GM19467 (cell line): ENCODE data around the gene OTUD1.

Experiments
- ATAC-seq: cut with Tn5 transposase; IDR thresholded peaks from one replicate; pipeline ENCODE4 v1.9.1; 2021; ENCODE audit warnings: mild to moderate bottlenecking, moderate library complexity; ENCODE audit not compliant: unreplicated experiment

The OTUD1 gene

DNA sequence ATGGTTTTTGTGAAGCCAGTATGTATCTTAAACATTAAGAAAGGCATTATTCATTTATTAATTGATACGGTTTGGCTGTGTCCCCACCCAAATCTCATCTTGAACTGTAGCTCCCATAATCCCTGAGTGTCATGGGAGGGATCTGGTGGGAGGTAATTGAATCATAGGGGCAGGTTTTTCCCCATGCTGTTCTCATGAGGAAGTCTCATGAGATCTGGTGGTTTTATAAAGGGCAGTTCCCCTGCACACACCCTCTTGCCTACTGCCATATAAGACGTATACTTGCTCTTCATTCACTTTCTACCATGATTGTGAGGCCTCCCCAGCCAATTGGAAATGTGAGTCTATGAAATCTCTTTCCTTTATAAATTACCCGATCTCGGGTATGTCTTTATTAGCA is 28.1 kb downstream of the OTUD1 start:
- ATAC-seq = no peak

DNA sequence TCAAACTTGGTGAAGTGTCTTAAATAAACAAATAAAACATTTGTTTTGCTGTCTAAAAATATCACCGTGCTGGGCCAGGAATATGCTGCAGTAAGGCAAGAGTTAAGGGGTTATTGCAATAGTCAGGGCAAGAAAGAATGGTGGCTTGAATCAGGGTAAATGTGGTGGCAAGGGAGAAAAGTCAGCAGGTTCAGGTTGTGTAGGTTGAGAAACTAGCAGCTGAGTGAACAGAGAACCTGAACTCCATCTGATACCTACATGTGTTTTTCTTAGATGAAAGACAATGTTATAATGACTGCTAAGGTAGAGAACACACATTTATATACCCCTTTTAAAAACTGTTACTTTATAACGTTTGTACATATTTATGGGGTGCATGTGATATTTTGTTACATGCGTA is 28.7 kb downstream of the OTUD1 start:
- no peak for ATAC-seq

DNA sequence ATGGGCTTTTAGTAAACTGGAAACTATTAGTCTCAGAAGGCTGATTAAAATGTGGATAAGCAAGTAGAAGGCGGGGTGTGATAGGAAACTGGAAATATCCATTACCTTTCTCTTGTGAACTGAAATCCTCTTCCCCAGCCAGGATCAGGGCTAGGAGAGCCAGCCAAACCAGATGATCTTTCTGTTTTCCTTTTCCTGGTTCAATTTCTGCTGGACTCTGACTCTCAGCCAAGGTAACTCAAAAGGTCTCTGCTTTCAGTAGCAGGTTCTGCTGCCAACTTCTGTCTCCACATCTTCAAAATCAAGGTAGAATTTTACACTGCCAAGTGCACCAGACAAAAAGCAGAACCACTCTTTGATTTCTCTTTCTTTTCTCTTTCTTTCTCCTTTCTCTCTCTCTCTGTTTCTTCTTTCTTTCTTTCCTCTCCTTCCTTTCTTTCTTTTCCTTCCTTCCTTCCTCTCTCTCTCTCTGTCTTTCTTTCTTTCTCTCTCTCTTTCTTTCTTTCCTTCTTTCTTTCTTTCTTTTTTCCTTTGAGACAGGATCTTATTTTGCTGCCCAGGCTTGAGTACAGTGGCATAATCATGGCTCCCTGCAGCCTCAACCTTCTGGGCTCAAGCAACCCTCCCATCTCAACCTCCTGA is 30.8 kb downstream of the OTUD1 start:
- ATAC-seq = no peak

DNA sequence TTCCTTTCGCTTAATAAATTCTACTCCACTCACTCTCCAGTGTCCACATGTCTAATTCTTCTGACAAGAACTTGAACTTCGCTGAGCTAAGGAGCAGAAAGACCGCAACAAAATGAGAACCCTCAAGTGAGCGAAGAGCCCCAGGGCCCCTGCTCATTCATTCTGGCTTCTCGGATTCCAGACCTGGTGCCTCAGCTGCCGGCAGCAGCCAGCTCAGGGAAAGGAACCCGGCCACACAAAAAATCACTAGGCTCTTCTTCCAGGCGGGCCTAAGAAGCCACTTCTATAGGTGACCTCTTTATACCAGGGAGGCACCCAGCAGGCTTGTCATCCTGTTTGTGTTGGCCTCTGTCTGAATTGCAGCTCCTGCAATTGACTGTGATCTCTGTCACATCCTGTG is 33.3 kb downstream of the OTUD1 start:
- ATAC-seq = no peak

DNA sequence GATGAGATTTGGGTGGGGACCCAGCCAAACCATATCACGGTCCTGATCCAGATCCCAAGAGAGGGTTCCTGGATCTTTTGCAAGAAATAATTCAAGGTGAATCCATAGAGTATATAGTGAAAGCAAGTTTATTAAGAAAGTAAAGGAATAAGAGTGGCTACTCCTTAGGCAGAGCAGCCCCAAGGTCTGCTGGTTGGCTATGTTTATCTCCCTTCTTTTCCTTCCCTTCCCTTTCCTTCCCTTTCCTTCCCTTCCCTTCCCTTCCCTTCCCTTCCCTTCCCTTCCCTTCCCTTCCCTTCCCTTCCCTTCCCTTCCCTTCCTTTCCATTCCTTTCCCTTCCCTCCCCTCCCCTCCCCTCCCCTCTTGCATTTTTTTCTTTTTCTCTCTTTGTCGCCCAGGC is 35.2 kb downstream of the OTUD1 start:
- no peak for ATAC-seq

DNA sequence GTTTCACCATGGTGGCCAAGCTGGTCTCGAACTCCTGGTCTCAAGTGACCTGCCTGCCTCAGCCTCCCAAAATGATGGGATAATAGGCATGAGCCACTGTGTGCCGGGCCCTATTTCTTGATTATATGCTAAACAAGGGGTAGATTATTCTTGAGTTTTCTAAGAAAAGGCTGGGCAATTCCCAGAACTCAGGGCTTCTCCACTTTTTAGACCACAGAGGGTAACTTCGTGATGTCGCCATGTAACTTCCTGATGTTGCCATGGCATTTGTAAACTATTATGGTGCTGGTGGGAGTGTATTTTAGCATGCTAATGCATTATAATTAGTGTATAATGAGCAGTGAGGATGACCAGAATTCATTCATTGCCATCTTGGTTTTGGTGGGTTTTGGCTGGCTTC is 35.8 kb downstream of the OTUD1 start:
- ATAC-seq = no peak

DNA sequence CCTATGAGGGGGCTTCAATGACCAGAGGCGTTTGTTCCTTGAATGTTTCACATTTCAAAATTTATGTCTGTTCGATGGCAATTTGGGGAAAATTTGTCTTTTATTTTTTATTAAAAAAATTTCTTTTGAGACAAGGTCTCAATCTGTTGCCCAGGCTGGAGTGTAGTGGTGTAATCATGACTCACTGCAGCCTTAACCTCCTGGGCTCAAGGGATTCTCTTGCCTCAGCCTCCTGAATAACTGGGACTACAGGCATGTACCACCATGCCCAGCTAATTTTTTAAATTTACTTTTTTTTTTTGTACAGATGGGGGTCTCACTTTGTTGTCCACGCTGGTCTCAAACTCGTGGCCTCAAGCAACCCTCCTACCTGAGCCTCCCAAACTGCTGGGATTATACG is 39.7 kb downstream of the OTUD1 start:
- ATAC-seq = no peak

DNA sequence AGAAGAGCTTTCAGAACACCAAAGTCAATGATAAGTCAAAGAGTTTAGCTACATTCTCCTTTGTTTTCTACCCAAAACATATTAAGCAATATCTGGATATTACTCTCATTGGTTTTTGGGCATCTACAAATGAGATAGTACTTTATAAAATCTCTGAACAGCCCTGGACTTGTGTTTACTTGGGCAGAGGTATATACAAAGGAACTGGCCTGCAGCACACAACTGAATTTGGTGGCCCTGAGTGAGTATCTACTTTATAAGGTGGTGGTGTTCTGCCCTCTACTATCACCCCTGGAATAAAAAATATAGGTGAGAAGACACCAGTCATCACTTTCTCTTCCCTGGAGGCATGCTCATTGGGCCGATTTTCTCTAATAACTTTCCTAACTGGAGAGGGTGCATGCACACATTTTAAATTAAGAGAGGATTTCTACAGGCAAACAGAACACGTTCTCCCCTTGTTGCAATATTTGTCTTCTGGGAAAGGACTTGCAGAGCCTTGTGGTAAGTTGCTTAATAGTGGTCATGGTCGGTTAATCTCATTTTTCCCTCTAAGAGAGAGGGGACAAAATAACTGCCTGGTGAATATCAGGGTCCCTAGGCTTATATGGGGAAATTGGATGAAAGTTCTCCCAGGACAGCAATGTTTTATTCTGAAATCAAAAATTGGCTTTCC is 41.1 kb downstream of the OTUD1 start:
- ATAC-seq = no peak

DNA sequence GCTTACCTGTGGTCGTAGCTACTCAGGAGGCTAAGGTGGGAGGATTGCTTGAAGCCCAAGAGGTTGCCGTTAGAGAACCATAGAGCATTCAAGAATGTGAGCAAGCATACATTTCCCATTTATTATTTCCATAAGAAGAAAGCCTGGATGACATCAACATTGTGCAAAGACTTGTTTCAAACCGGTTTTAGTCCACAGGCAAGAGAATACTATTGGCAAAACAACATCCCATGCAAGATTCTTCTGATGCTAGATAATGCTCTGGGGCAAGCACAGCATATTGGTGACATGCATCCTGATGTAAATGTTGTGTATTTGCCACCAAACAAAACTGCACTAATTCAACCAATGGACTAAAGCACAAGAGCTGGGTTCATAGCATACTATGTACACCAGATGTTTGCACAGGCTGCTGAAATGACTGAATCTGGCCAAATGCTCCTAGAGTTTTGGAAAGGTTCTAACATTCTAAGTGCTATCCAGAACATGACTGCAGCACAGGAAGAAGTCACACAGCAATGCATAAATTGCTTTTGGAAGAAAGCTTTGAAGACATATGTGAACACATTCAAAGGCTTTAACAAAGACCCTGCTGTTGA is 42.6 kb downstream of the OTUD1 start:
- ATAC-seq = no peak

DNA sequence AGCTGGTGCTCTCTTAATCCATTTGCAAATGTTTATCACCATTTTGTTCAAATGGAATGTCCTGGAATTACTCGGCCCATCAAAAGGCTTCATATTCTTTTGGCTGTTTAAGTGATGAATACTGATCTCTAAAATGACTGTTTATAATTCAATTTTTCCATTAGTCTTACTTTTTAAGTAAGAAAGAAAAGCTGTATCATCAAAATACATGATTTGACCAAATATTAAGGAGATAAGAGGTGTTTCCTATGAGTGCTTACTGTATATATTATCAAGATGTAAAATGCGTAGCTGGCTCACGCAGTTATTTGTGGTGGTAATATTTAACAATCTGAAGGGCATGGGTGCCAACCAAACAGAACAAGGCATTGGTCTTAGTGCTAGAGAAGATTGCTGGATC is 51.2 kb downstream of the OTUD1 start:
- no peak for ATAC-seq
